Stomach smooth muscle (tissue), 2 donors: ENCODE results near the gene DZIP3.

ENCODE experiments used
- H3K27ac ChIP-seq: one replicate; pipeline ENCODE4 v1.7.0; 2013; ENCODE audit warnings: mild to moderate bottlenecking, low read length, inconsistent platforms
- H3K27me3 ChIP-seq, 2 donors: one replicate each; pipeline ENCODE4 v1.7.0; 2013; ENCODE audit warnings: low read length in 2 of 2; ENCODE audit not compliant: insufficient read depth in 2 of 2, control insufficient read depth in 1 of 2
- H3K36me3 ChIP-seq, 2 donors: one replicate each; pipeline ENCODE4 v1.7.0; 2013; ENCODE audit warnings: low read length in 2 of 2; ENCODE audit not compliant: control insufficient read depth in 2 of 2, insufficient read depth in 2 of 2
- H3K4me1 ChIP-seq: one replicate; pipeline ENCODE4 v1.7.0; 2013; ENCODE audit warnings: low read length; ENCODE audit not compliant: control insufficient read depth, insufficient read depth
- H3K4me3 ChIP-seq, 2 donors: one replicate each; pipeline ENCODE4 v1.7.0; 2013; ENCODE audit warnings: low read length in 2 of 2
- H3K9ac ChIP-seq, 2 donors: one replicate each; pipeline ENCODE4 v1.7.0; 2013; ENCODE audit warnings: low read length in 2 of 2, mild to moderate bottlenecking in 1 of 2
- H3K9me3 ChIP-seq, 2 donors: one replicate each; pipeline ENCODE4 v1.7.0; 2013; ENCODE audit warnings: low read length in 2 of 2; ENCODE audit not compliant: control insufficient read depth in 2 of 2
- donor health status: healthy.
- donor health status: Pancreatic carcinoma.

Gene DZIP3

DNA sequence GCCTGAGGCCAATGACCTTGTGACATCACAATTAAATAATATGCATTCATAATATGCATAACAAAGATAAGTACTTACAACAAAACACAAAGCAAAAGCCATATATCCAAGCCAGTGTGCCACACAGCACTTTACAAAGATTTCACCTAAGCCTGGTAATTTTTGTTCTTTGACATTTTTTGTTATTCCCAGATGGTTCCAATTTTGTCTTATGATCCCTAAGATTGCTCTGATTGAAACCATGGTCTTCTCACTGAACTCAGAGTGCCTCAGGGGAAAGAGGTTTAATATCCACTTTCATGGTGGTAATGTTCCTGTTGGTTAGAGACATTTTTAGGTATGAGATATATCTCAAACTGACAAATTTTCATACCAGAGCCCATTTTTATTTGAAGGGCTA, 138.6 kb downstream of the DZIP3 start:
- H3K9ac ChIP-seq: no peak overlapping the region
- no peaks in the 10 kb centered on the region for H3K9me3 ChIP-seq
- H3K4me3 ChIP-seq: no peak overlapping the region
- H3K4me1 ChIP-seq: no peaks in the 10 kb centered on the region
- H3K36me3 ChIP-seq: no peaks in the 10 kb centered on the region
- no peaks in the 10 kb centered on the region for H3K27me3 ChIP-seq
- H3K27ac ChIP-seq: no peak overlapping the region

DNA sequence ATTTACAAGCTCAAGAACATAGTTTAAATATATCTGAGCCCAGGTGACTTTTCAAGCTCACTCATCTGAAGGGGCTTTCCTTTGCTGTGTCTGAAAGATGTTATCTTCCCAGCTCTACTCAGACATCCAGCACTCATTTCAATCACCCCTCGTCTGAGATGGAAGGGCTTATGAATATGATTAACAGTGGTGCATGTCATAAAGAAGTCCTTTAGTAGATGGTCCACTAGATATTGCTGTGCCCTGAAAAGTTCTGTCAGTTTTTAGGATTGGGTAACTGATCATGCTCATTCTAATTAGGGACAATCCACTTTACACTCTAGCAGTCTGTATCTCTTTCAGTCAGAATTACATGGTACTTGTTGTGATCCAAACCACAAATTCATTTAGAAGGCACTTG, 139.4 kb downstream of the DZIP3 start:
- no peaks in the 10 kb centered on the region for H3K36me3 ChIP-seq
- no peak overlapping the region for H3K27ac ChIP-seq
- H3K27me3 ChIP-seq: no peaks in the 10 kb centered on the region
- no peak overlapping the region for H3K4me3 ChIP-seq
- H3K4me1 ChIP-seq: no peaks in the 10 kb centered on the region
- no peaks in the 10 kb centered on the region for H3K9me3 ChIP-seq
- H3K9ac ChIP-seq: no peak overlapping the region

DNA sequence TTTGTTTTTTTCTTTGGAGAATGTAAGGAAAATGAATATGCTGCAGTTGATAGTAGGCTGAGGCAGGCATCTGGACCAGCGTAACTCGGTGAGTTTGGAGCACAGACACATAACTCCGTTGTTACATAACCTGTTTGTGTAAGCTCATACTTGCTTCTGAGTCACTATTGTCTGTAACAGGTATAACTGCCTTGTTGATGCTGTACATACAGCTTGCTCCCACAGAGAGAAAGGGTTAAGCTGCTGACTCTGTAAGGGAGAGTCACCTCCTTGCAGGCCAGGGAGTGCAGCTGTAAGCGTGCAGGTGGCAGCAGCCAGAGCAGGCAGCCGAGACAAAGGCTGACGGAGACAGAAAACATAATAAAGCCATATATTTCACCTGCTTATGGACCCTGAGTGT, 147.3 kb downstream of the DZIP3 start:
- Histone ChIP-seq H3K4me3 (no peak overlapping the region), H3K4me1 (no peaks in the 10 kb centered on the region), H3K27me3 (no peaks in the 10 kb centered on the region), H3K36me3 (no peaks in the 10 kb centered on the region), H3K27ac (no peak overlapping the region), H3K9ac (no peak overlapping the region), H3K9me3 (no peaks in the 10 kb centered on the region)

DNA sequence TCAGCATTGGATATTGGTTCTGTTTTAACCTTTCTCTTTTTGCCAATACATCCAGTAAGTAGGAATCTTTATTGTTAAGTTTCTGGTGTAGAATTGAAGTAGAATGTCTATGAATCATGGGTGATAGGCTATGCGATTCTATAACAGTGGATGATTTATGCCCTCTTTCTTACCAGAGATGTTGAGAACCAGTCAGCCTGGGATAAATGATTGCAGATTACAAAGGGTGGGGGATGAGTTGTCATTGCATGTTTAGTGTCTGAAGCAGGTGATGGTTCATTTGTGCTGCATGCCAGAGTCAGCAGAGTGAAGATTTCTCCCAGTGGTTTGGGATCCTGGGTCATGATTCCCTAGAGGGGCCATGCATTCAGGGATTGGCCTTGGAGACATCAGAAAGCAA, 153.4 kb downstream of the DZIP3 start:
- Histone ChIP-seq H3K9me3 (peaks cover 3 to 11% of the 10 kb centered on the region in 2 donors), H3K27me3 (no peaks in the 10 kb centered on the region), H3K4me3 (no peak overlapping the region), H3K9ac (no peak overlapping the region), H3K4me1 (no peaks in the 10 kb centered on the region), H3K36me3 (no peaks in the 10 kb centered on the region), H3K27ac (no peak overlapping the region)
